ENCODE data around the gene ERBB4. TPM values are rescaled to one million over a fixed set of nuclear protein-coding genes. Genes with fewer than 3 reads are reported as not detected.

The ERBB4 gene
- total RNA-seq, 1 donor from 2014 or later = 9.9 TPM

DNA sequence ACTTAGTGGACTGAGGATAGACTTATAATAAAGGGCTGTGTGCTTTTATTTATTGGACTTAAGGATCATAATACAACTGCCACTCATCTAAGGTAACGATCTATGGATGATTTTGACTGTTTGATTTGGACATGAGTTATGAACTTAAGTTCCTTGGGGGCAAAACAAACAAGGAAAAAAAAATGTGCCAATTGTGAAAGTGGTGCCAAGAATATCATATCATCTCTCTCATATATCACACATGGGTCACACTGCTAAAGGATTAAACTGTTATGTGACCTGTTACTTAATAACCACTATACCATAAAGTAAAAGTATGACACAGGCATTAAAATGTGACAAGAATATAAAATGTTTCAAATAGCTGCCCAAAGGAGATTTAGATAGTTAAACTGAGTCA is 886.3 kb downstream of the ERBB4 start:
- H3K36me3 Mint-ChIP-seq = no peaks in the 10 kb centered on the region
- no peak overlapping the region for H3K27ac Mint-ChIP-seq
- no peak for DNase-seq (ENCODE audit: extremely low spot score, unreplicated experiment)
- no peak overlapping the region for H3K4me3 Mint-ChIP-seq
- H3K9me3 Mint-ChIP-seq = no peaks in the 10 kb centered on the region
- TF ChIP-seq, protein P1, sequence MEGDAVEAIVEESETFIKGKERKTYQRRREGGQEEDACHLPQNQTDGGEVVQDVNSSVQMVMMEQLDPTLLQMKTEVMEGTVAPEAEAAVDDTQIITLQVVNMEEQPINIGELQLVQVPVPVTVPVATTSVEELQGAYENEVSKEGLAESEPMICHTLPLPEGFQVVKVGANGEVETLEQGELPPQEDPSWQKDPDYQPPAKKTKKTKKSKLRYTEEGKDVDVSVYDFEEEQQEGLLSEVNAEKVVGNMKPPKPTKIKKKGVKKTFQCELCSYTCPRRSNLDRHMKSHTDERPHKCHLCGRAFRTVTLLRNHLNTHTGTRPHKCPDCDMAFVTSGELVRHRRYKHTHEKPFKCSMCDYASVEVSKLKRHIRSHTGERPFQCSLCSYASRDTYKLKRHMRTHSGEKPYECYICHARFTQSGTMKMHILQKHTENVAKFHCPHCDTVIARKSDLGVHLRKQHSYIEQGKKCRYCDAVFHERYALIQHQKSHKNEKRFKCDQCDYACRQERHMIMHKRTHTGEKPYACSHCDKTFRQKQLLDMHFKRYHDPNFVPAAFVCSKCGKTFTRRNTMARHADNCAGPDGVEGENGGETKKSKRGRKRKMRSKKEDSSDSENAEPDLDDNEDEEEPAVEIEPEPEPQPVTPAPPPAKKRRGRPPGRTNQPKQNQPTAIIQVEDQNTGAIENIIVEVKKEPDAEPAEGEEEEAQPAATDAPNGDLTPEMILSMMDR (conservative IDR thresholded peaks at IDR 0.05) = no peak
- H3K4me1 Mint-ChIP-seq (ENCODE audit: unreplicated experiment) = no peaks in the 10 kb centered on the region
- H3K27me3 Mint-ChIP-seq = no peaks in the 10 kb centered on the region

- Mint-ChIP-seq H3K27me3 (no peaks in the 10 kb centered on the region), H3K9me3 (no peaks in the 10 kb centered on the region), H3K36me3 (no peaks in the 10 kb centered on the region), H3K27ac (no peak overlapping the region), H3K4me1 (ENCODE audit: unreplicated experiment) (no peaks in the 10 kb centered on the region), H3K4me3 (no peak overlapping the region)
- no peak for DNase-seq (ENCODE audit: extremely low spot score, unreplicated experiment)
- TF ChIP-seq, protein P1 (conservative IDR thresholded peaks at IDR 0.05) = no peak
Measured at GRCh38 chr2:211649331-211649730, 889.3 kb downstream of the ERBB4 start.

DNA sequence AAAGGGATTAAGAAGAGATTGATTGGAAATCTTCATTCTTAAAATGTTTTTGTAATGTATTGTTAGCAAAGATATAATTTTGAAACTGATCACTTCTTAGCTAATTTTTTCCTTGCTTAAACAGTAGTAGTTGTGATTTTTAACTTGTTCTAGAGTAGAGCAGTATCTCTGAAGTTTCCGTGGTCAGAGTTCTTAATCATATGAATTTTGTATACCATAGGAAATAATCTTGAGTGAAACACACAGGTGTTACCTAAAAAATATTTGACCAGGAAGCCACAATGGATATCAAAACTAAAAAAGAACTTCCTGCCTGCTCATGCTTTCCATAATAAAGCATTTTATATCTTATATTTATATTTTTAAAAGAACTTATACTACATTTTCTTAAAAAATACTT is 907.1 kb downstream of the ERBB4 start:
- H3K4me3 Mint-ChIP-seq = no peak overlapping the region
- peaks cover 9% of the 10 kb centered on the region for H3K9me3 Mint-ChIP-seq
- H3K27ac Mint-ChIP-seq = no peak overlapping the region
- no peak for DNase-seq (ENCODE audit: extremely low spot score, unreplicated experiment)
- H3K36me3 Mint-ChIP-seq = peaks cover 4% of the 10 kb centered on the region
- H3K4me1 Mint-ChIP-seq (ENCODE audit: unreplicated experiment) = no peaks in the 10 kb centered on the region
- TF ChIP-seq, protein P1 (conservative IDR thresholded peaks at IDR 0.05) = no peak
- H3K27me3 Mint-ChIP-seq = no peaks in the 10 kb centered on the region

- no peak for DNase-seq (ENCODE audit: extremely low spot score, unreplicated experiment)
- TF ChIP-seq, protein P1 (conservative IDR thresholded peaks at IDR 0.05) = no peak
- no peak overlapping the region for H3K4me3 Mint-ChIP-seq
- H3K36me3 Mint-ChIP-seq = no peaks in the 10 kb centered on the region
- H3K4me1 Mint-ChIP-seq (ENCODE audit: unreplicated experiment) = no peaks in the 10 kb centered on the region
- no peaks in the 10 kb centered on the region for H3K27me3 Mint-ChIP-seq
- H3K27ac Mint-ChIP-seq = no peak overlapping the region
- peaks cover 4% of the 10 kb centered on the region for H3K9me3 Mint-ChIP-seq
Measured at GRCh38 chr2:211623096-211623495, 915.5 kb downstream of the ERBB4 start.

GRCh38 chr2:211620986-211621385 is 917.6 kb downstream of the ERBB4 start:
- H3K27me3 Mint-ChIP-seq = no peaks in the 10 kb centered on the region
- TF ChIP-seq, protein P1 (conservative IDR thresholded peaks at IDR 0.05) = no peak
- no peak for DNase-seq (ENCODE audit: extremely low spot score, unreplicated experiment)
- H3K4me1 Mint-ChIP-seq (ENCODE audit: unreplicated experiment) = no peaks in the 10 kb centered on the region
- no peaks in the 10 kb centered on the region for H3K36me3 Mint-ChIP-seq
- no peak overlapping the region for H3K27ac Mint-ChIP-seq
- no peak overlapping the region for H3K4me3 Mint-ChIP-seq
- H3K9me3 Mint-ChIP-seq = no peaks in the 10 kb centered on the region

DNA sequence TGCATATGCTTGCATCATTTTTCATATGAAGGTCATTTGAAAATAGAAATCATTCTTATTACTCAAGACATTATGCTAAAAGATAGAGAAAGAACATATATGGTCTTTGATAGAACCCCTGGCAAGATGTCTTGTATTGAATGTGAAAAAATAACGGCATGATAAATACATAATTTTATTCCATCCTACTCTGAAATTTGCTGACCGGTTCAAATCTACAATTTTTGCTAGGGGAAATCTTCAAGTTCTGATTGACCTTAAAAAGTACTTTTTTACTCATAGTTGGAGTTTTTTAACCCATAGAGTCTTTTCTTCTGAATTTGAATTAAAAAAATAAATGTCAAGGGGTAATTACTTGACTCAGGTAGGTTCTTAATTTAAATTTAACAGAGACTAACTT is 920.8 kb downstream of the ERBB4 start:
- Mint-ChIP-seq H3K4me1 (ENCODE audit: unreplicated experiment) (no peaks in the 10 kb centered on the region), H3K4me3 (no peak overlapping the region), H3K9me3 (no peaks in the 10 kb centered on the region), H3K27me3 (no peaks in the 10 kb centered on the region), H3K27ac (no peak overlapping the region), H3K36me3 (no peaks in the 10 kb centered on the region)
- TF ChIP-seq, protein P1 (conservative IDR thresholded peaks at IDR 0.05) = no peak
- DNase-seq (ENCODE audit: extremely low spot score, unreplicated experiment) = no peak

All from type B pancreatic cell (in vitro differentiated cells).